HG02973 (cell line): Measurements from ENCODE around the gene NKAIN4.

Experiments
- ATAC-seq: cut with Tn5 transposase; IDR thresholded peaks from one replicate; pipeline ENCODE4 v1.9.1; 2021; ENCODE audit warnings: moderate library complexity; ENCODE audit not compliant: unreplicated experiment

NKAIN4 gene

DNA sequence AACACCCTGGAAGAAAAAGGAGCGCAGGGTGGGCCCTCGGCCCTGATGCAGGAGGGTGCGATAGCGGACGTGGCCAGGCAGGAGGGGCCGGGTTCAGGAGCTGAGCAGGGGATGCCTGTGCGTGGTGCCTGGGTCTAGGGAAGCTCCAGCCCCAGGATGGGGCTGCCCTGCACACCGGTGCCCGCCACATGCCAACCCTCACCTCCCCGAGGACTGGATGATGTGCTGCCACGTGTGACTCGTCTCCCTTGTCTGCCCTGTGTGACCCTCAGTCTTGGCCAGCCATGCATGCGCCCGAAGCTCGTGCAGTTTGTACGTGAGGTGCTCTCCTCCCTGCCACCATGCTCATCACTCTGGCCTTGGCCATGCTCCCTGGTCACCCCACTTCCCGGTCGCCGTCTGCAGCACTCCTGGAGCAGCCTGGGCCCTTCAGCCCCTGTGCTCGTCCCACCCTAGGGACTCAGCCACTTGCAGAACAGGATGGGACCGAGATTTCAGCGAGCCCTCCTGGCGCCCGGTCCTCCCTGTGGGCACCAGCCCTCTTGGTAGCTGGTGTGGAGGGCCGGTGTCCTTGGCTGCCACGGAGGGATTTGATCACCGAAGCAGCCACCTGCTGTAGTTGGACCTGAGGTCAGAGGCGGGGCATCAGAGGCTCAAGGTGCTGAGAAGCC lies 34.5 kb upstream of the NKAIN4 start:
- ATAC-seq = no peak

DNA sequence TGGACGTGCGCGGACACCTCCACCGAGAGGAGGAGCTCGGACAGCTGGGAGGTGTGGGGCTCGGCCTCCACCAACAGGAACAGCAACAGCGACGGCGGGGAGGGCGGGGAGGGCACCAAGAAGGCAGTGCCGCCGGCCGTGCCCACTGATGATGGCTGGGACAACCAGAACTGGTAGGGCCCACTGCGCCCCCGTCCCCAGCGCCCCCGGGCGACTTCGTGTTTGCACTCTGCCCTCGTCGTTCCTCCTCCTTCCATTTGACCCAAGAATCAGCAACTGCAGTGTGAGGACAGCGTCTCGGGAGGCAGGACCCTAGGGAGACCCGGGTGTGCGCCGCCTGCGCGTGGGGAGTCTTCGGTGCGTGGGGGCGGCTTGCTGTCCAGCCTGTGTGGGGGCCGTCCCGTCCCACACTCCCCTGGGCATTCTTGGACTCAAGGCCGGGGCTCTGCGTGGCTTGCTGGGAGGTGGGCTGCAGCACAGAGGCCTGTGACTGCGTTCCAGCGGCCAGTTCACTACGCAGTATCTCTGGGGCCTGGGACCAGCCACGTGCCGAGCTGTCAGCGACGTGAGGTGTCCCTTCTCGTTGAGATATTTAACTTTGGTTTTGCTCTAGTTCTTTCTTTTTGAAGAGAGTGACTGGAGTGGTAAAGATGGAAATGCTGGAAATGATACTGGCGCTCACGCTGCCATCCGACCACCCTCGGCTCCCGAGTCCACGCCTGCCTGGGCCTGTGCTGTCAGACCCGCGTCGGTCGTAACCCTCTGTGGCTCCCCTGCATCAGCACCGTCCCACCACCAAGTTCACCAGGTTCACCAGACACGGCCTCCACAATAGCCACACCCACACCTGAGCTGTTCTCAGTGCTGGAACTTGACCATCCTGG lies 33.7 kb upstream of the NKAIN4 start:
- no peak for ATAC-seq

DNA sequence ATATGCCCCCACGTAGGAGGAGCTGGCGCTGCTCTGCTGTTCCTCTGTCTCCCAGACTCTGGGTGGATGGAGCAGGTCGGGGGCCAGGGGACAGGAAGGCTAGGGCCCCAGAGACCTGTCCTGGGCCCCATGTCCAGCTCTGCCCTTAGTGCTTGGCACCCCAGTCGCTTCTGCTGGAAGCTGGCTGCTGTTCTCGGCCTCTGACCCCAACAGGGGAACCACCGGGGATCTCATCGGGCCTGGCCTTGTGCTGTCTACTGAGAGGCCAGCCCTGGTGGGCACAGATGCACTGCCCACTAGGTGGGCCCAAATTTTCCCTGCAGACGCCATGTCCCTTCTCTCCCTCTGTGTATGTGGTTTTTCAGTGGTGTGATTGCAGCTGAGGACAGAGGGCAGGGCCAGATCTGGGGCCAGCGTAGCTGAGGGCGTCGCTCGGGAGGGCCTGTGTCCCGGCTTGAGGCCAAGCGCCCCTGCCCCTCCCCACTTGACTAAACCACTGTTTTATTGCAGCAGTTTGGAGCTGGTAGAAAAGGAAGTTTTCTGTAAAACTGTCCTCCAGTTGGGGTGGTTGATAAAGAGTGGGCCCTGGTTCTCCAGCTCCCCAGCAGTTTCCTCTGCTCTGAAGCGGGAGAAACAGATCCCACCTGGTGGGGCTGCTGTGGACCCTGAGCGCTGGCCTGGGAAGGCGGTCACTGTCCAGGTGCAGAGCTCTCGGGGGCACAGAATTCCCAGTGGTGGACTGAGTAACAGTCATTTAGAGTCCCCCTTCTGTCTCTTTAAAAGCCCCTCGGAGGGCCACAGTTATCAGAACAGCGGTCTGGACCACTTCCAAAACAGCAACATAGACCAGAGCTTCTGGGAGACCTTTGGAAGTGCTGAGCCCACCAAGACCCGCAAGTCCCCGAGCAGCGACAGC lies 32.8 kb upstream of the NKAIN4 start:
- no peak for ATAC-seq

DNA sequence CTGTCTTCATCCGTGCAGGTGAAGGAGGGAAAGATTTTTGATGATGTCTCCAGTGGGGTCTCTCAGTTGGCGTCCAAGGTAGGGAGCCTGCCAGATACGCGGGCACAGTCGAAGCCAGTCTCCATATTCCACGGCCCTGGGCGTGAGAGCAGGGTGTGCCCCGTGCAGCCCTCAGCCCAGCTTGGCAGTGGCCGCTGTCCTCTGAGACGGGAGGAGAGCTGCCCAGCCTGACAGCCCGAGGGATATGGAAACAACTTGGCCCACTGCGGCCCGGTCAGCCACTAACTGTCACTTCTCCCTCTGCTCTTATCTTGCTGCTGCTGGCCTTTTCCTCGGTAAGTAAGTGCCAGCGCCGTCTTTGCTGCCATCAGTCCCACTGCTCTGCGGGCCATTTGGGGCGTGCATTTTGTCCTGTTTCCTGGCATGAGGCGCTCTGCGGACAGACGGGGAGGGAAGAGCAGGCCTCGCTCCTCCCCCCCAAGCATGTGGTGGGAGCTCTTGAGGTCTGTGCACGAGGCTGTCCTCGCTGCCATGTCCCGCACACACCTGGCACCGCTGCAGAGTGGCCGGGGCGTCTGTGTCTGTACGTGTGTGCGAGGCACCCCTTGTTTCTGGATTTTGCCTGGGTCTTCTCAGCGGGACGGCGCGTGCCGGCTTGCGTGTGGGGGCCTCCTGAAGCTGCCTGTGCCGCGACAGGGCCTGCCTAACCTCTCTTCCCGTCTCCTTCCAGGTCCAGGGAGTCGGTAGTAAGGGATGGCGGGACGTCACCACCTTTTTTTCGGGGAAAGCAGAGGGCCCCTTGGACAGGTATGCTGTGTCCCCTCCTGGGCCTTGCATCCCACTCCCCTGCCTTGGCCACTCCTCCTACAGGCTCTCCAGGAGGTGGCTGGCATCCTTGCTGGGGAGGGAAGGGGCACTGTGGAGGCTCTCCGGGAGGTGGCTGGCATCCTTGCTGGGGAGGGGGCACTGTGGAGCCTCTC lies 31.7 kb upstream of the NKAIN4 start:
- no peak for ATAC-seq

DNA sequence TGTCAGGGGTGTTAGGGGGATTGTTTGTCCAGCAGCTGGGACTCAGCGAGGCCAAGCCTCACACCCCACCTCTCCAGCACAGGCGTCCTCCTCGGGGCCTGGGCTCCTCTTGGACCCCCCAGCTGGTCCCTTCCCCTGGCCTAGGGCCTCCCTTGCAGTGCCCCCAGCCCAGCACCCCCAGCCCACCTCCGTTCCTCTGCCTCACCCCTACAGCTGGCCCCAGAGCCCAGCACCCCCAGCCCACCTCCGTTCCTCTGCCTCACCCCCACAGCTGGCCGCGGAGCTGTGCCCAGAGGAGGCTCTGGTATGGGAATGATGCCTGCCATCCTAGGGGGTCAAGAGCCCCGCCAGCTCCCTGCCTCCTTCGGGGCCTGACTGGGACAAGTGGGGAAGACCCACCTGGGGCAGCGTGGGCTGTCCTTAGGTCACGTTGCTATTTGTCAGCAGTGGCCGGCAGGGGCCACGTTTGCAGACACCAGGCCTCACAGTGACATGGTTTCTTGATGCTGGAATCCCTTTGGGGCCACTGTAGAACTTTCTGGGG lies 30.8 kb upstream of the NKAIN4 start:
- no peak for ATAC-seq

DNA sequence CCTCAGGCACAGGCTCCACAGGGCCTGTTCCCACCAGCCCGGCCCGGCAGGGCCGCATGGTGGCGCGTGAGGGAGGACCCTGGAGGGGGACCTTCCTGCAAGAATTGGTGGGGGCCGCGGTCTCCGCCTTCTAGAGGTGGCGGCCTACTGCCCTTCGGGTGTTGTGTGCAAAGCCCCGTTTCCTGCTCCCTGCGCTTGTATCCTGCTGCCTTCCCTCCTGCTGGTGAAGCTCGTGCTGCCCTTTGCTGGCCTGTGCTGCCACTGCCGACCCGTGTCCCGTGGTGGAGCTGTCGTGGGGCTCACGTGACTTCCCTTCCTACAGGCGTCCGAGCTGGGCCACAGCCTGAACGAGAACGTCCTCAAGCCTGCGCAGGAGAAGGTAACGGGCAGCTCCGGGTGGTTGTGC lies 30.3 kb upstream of the NKAIN4 start:
- ATAC-seq = no peak

DNA sequence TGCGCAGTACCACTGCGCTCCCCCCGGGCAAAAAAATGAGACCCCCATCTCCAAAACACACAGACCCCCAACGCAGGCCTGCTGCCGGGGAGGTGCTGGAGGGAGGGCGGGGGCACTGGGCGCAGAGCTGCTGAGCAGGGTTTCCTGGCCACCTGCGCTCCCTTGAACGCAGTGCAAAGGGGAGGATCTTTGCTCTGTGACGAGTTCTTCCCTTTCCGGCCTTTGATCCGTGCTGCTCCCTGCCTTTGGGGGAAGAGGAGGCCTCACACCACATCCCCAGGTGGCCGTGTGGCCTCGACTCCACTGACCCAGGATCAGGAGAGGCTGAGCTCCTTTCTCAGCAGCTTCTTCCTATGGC lies 29.8 kb upstream of the NKAIN4 start:
- no peak for ATAC-seq

DNA sequence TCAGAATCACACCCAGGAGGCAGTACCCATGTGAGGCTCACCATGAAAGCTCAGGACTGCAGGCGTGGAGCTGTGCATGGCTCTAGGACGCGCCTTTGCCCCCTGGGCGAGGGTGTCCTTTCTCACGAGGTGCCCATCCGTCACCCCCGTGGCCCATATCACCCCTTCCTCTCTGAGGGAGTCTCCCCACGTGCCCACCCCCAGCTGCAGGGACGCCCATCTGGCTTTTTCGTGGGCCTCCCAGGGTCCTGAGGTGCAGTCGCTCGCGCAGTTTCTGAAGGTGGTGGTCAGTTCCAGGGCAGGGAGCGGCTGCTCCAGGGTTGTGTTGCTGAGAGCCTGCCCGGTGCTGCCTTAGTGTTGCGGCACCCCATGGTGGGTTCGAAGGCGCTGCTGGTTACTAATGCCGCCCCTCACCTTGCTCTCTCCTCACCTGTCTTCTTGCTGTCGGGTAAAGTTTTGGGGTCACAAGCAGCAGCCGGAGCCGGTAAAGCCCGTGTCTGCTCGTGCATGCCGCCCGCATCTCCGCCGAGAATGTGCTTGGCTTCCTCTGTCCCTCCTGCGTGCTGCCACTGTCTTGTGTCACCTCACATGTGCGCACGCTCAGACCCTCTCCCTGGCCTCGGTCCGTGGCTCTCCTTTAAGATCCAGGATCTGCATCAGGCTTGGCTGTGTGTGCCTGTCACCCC lies 29.3 kb upstream of the NKAIN4 start:
- no peak for ATAC-seq

DNA sequence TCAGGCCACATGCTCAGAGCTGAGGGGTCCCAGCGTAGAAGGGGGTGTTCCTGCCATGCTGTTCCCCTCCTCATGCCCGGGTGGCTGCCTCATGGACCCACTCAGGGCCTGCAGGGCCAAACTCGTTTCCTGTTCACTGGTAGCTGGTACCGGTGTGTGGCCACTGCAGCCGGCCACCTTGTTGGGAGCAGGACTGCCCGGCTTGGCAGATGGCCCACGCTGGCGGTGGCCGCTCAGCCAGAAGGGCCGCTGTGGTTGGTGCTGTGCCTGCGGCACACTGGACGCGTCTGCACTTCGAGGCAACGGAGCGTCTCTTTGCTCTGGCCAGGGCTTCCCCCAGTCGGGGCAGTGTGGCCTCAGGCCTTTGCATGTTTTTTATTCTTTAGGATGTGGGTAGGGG lies 28.7 kb upstream of the NKAIN4 start:
- no peak for ATAC-seq

DNA sequence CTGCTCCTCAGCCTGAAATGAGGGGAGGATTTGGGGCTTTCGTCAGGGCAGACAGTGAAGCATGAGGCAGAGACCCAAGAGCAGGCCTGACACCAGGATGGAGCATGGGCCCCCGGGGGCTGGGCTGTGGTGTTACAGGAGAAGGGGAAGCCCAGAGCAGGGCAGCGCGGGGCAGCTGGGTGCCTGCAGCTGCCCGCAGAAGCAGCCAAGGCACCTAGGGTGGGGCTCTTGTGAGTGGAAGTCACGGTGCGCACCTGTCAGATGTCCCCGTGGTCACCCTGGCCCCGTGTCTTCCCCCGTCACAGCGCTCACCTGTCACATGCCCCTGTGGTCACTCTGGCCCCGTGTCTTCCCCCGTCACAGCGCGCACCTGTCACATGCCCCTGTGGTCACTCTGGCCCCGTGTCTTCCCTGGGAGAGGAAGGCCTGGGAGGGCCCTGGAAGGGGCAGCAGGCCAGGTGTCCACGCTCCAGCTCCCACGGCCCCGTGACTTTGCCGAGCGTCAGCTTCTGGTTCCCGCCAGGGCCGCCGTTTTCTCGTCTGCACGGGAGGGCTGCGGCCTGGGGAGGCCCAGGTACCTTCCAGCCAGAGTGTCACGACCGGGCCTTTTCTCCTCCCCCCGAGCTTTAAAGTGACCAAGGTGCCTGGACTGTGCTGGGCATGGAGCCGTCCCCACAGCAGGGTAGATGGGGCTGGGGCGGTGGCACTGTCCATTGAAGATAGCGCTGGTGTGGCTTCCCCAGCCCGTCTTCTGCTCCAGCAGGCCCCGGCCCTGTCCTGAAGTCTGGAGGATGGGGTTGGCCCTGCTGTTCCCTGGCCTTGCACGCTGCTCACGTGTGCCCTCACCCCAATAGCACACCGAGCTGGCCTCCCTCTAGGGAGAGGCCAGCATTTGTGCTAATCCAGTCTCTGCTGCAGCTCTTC lies 27.7 kb upstream of the NKAIN4 start:
- no peak for ATAC-seq

DNA sequence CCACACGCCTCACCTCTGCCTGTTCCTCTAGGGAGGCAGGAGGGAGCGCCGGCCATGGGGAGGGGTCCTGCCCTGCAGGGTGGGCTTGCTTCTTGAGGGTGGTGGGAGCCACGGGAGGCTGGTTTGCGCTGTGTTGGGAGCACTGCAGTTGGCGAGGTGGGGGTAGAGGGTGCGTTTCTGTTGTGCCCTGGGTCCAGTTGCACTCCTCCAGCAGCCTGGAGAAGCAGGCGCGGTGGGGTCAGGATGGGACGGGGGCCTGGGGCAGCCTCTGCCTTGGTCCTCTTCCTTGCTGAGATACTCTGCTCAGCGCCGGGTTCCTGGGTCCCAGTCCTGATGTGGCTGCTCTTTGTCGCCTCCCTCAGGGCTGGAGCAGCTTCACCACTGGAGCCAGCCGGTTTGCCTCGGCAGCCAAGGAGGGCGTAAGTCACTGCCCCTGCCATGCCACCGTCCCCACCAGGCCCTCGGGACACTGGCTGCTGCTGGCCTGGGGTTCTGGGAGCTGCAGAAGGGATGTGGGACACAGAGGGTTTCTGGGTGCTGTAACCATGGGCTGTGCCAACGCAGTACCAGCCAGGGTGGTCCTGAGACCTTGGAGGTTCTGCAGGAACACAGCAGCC lies 26.8 kb upstream of the NKAIN4 start:
- ATAC-seq = no peak

DNA sequence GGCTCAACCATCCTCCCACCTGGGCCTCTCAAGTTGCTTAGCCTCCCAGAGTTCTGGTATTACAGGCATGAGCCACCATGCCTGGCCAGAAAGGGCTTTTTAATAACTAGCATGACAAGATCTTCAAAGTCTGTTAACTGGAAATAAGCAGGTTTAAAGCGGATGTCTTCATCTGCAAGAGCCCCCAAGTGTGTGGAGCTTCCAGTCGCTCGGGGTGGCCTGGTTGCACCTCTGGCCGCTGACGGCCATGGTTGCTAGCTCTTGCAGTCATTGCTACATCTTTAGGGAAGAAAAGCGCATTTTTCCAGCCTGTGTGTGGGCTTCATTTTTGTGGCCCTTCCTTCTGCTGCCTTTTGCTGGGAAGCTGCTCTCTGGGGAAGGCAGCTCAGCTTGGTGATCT lies 26.1 kb upstream of the NKAIN4 start:
- no peak for ATAC-seq

DNA sequence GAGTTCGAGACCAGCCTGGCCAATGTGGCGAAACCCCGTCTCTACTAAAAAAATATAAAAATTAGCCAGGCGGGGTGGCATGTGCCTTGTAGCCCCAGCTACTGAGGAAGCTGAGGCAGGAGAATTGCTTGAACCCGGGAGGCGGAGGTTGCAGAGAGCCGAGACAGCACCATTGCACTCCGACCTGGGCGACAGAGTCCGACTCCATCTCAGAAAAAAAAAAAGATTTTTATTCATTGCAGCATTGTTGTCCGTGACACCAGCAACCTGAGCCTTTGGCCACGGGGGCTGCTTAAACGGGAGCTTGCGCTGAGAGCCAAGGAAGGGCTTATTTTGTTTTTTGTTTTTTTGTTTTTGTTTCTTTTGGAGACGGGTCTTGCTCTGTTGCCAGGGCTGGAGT lies 25.7 kb upstream of the NKAIN4 start:
- no peak for ATAC-seq

DNA sequence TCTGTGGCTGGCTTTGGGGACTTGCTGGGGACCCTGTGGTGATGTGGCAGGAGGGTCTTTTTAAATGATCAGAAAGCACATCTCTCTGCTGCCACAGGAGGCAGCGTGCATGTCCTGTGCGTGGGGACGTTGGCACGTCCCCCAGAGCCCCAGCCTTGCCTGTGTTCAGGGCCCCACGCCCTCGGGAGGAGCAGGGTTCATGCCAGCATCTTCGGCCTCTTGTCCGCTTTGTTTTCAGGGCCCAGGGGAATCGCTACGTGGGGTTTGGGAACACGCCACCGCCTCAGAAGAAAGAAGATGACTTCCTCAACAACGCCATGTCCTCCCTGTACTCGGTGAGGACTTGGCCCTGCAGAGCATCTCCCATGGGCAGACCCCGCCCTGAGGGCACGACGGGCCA lies 24.4 kb upstream of the NKAIN4 start:
- no peak for ATAC-seq

DNA sequence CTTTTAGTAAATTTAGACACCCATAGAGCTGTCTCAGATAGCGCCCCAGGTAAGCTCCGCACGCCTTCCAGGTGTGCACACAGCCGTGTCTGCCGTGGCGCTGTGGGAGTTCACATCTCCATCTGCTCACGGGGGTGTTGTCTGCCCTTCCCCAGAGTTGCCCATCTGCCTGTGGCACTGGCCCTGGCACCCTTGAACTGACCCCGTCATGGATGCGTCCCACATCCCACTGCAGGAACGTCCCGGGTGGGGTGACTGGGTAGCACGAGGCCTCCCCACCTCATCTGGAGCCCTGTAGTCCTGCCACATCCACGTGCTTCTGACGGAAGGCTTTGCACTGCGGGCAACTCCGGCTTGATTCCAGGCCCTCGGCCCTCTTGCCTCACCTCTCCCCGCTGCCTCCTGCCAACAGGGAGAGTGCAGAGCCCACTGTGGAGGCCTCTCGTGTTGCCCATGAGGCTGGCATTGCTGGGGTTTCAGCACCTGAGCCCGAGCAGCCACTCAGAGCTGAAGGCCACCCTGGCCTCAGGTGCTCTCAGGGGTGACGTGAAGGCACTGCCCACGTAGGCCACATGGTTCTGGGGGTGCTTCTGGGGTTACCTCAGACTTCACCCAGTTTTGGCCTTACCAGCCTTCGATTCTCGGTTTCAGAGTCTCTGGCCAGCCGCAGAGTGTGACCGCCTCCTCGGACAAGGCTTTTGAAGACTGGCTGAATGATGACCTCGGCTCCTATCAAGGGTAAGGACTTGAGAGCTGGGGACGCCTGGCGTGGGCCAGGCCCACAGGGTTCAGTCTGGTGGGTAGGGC lies 23.4 kb upstream of the NKAIN4 start:
- no peak for ATAC-seq

DNA sequence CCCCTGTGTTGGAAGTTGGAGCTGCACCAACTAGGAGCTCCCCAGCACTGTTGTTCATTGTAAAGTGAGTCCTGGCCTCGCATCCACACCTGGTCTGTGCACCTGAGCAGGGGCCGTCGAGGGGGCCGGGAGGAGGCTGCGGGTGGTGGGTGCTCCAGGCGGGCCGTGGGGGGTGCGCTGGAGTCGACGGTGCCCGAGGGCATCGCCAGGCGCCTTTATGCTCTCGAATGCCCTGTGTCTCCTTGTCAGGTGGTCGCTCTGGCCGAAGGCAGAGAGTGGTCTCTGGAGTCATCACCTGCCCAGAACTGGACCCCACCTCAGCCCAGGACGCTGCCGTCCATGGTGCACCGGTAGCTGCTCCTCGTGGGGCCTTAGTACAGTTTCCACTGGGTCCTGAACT lies 22.7 kb upstream of the NKAIN4 start:
- no peak for ATAC-seq

DNA sequence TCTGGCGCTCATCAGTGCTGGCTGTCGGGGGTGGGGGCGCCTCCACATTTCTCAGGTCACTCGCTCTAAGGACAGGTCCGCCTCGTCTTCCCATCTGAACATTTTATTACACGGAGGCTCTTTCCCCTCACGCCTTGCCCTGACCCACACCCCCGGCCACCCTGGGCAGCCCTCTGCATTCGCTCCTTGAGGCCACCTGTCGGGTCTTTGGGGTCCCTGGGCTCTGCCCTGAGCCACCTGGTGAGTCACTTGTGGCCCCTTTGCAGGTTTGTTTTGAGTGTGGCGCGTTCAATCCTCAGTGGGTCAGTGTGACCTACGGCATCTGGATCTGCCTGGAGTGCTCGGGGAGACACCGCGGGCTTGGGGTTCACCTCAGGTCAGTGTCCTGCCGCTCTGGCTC lies 21.6 kb upstream of the NKAIN4 start:
- ATAC-seq = no peak
